ENCODE measurements around the gene ING4. TPM values are rescaled to one million over a fixed set of nuclear protein-coding genes. Genes with fewer than 3 reads are reported as not detected.

Gene ING4
- total and polyA plus RNA-seq, 9 donors, result 45.9 to 59.9 (median 57.4) TPM

DNA sequence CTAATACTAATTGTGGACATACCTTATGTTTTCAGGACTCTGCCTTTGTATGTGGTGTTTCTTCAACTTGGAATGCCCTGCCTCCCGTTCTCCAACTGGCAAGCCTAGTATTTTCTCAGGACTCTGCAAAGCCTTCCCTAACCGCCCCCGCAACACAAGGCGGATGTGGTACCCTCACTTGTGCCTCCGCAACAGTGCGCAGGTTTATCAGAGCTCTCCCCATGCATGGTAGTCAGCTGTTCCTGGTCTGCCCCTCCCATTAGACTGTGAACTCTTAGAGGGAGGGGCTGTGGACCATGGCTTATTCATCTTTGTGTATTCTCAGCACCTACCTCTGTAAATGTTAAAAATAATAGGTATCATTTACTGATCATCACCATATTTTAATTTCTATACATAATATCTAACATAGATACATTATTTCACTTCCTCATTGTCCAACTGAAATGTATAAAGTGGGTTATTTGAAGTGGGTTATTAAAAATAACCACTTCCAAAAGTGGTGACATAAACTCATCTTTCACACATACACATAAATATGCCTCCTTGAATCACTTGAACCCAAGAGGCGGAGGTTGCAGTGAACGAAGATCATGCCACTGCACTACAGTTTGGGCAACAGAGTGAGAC, 36.1 kb downstream of the ING4 start:
- DNase-seq, result no peak
- 74% methylated on average over 6 of the region's 8 CpGs for WGBS (ENCODE audit: insufficient coverage)
- no peaks in the 10 kb centered on the region for H3K9me3 ChIP-seq (replicated peaks; ENCODE audit: control insufficient read depth, low read depth, low read length)
- peaks cover 4% of the 10 kb centered on the region for H3K27me3 ChIP-seq (ENCODE audit: control insufficient read depth, insufficient read depth, low read length)
- H3K27ac ChIP-seq (ENCODE audit: low read length), result no peak overlapping the region
- no peaks in the 10 kb centered on the region for H3K36me3 ChIP-seq (ENCODE audit: control insufficient read depth, insufficient read depth, low read length)
- no peak overlapping the region for H3K4me3 ChIP-seq (ENCODE audit: low read length)
- H3K4me1 ChIP-seq (ENCODE audit: control insufficient read depth, insufficient read depth, low read length), result peaks cover 14% of the 10 kb centered on the region

DNA sequence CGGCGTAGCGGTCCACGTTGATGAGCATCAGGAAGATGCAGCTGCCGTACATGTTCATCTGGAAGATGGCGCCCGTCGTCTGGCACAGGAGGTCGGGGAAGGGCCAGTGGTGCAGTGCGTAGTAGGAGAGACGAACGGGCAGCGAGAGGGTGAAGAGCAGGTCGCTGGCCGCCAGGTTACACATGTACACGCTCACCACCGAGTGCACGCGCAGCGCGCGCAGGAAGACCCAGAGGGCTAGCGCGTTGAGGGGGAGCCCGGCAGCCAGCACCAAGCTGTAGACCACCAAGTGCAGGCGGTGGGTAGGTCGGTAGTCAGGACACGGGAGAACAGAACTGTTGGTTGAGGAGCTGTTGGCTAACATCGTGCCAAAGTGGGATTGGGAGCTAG, 42.0 kb downstream of the ING4 start:
- Histone ChIP-seq H3K4me3 (ENCODE audit: low read length) (no peak overlapping the region), H3K4me1 (ENCODE audit: control insufficient read depth, insufficient read depth, low read length) (peaks cover 13% of the 10 kb centered on the region), H3K36me3 (ENCODE audit: control insufficient read depth, insufficient read depth, low read length) (no peaks in the 10 kb centered on the region), H3K27ac (ENCODE audit: low read length) (no peak overlapping the region), H3K9me3 (replicated peaks; ENCODE audit: control insufficient read depth, low read depth, low read length) (no peaks in the 10 kb centered on the region), H3K27me3 (ENCODE audit: control insufficient read depth, insufficient read depth, low read length) (peaks cover 9% of the 10 kb centered on the region)
- DNase-seq, result no peak
- WGBS (ENCODE audit: insufficient coverage), result 79% methylated on average over 29 of the region's 29 CpGs

GRCh38 chr12:6620137-6620884, 42.6 kb downstream of the ING4 start:
- Histone ChIP-seq H3K4me3 (ENCODE audit: low read length) (no peak overlapping the region), H3K9me3 (replicated peaks; ENCODE audit: control insufficient read depth, low read depth, low read length) (no peaks in the 10 kb centered on the region), H3K36me3 (ENCODE audit: control insufficient read depth, insufficient read depth, low read length) (no peaks in the 10 kb centered on the region), H3K4me1 (ENCODE audit: control insufficient read depth, insufficient read depth, low read length) (peaks cover 13% of the 10 kb centered on the region), H3K27me3 (ENCODE audit: control insufficient read depth, insufficient read depth, low read length) (peaks cover 9% of the 10 kb centered on the region), H3K27ac (ENCODE audit: low read length) (no peak overlapping the region)
- peak; percentile 61 for DNase-seq
- 21% methylated on average over 88 of the region's 88 CpGs for WGBS (ENCODE audit: insufficient coverage)

GRCh38 chr12:6618483-6619225, 44.3 kb downstream of the ING4 start:
- Histone ChIP-seq H3K4me1 (ENCODE audit: control insufficient read depth, insufficient read depth, low read length) (peaks cover 22% of the 10 kb centered on the region), H3K36me3 (ENCODE audit: control insufficient read depth, insufficient read depth, low read length) (no peaks in the 10 kb centered on the region), H3K27ac (ENCODE audit: low read length) (peak overlapping the region; percentile 47), H3K4me3 (ENCODE audit: low read length) (no peak overlapping the region), H3K9me3 (replicated peaks; ENCODE audit: control insufficient read depth, low read depth, low read length) (no peaks in the 10 kb centered on the region), H3K27me3 (ENCODE audit: control insufficient read depth, insufficient read depth, low read length) (peaks cover 9% of the 10 kb centered on the region)
- peak; percentile 58 for DNase-seq
- WGBS (ENCODE audit: insufficient coverage), result no CpG with 5 or more reads among the region's 5 CpGs

- 46% methylated on average over 2 of the region's 3 CpGs for WGBS (ENCODE audit: insufficient coverage)
- DNase-seq, result no peak
- H3K4me1 ChIP-seq (ENCODE audit: control insufficient read depth, insufficient read depth, low read length), result peaks cover 47% of the 10 kb centered on the region
Observed at GRCh38 chr12:6615802-6616201, 47.1 kb downstream of the ING4 start.

GRCh38 chr12:6614513-6615172, 48.3 kb downstream of the ING4 start:
- H3K4me1 ChIP-seq (ENCODE audit: control insufficient read depth, insufficient read depth, low read length), result peaks cover 42% of the 10 kb centered on the region
- H3K36me3 ChIP-seq (ENCODE audit: control insufficient read depth, insufficient read depth, low read length), result no peaks in the 10 kb centered on the region
- WGBS (ENCODE audit: insufficient coverage), result 57% methylated on average over 1 of the region's 7 CpGs
- H3K9me3 ChIP-seq (replicated peaks; ENCODE audit: control insufficient read depth, low read depth, low read length), result no peaks in the 10 kb centered on the region
- H3K27me3 ChIP-seq (ENCODE audit: control insufficient read depth, insufficient read depth, low read length), result peaks cover 2% of the 10 kb centered on the region
- peak overlapping the region; percentile 96 for H3K27ac ChIP-seq (ENCODE audit: low read length)
- peak; percentile 46 for DNase-seq
- H3K4me3 ChIP-seq (ENCODE audit: low read length), result no peak overlapping the region

More at GRCh38 chr12:6615802-6616201, 47.1 kb downstream of the ING4 start:
- H3K9me3 ChIP-seq (replicated peaks; ENCODE audit: control insufficient read depth, low read depth, low read length), result no peaks in the 10 kb centered on the region
- peaks cover 9% of the 10 kb centered on the region for H3K27me3 ChIP-seq (ENCODE audit: control insufficient read depth, insufficient read depth, low read length)
- no peak overlapping the region for H3K4me3 ChIP-seq (ENCODE audit: low read length)
- H3K27ac ChIP-seq (ENCODE audit: low read length), result peak overlapping the region; percentile 4
- no peaks in the 10 kb centered on the region for H3K36me3 ChIP-seq (ENCODE audit: control insufficient read depth, insufficient read depth, low read length)

GRCh38 chr12:6613776-6614512, 49.0 kb downstream of the ING4 start:
- Histone ChIP-seq H3K9me3 (replicated peaks; ENCODE audit: control insufficient read depth, low read depth, low read length) (no peaks in the 10 kb centered on the region), H3K36me3 (ENCODE audit: control insufficient read depth, insufficient read depth, low read length) (no peaks in the 10 kb centered on the region), H3K27ac (ENCODE audit: low read length) (peak overlapping the region; percentile 96), H3K27me3 (ENCODE audit: control insufficient read depth, insufficient read depth, low read length) (no peaks in the 10 kb centered on the region), H3K4me1 (ENCODE audit: control insufficient read depth, insufficient read depth, low read length) (peaks cover 42% of the 10 kb centered on the region), H3K4me3 (ENCODE audit: low read length) (no peak overlapping the region)
- 7% methylated on average over 19 of the region's 21 CpGs for WGBS (ENCODE audit: insufficient coverage)
- peak; percentile 99 for DNase-seq

DNA sequence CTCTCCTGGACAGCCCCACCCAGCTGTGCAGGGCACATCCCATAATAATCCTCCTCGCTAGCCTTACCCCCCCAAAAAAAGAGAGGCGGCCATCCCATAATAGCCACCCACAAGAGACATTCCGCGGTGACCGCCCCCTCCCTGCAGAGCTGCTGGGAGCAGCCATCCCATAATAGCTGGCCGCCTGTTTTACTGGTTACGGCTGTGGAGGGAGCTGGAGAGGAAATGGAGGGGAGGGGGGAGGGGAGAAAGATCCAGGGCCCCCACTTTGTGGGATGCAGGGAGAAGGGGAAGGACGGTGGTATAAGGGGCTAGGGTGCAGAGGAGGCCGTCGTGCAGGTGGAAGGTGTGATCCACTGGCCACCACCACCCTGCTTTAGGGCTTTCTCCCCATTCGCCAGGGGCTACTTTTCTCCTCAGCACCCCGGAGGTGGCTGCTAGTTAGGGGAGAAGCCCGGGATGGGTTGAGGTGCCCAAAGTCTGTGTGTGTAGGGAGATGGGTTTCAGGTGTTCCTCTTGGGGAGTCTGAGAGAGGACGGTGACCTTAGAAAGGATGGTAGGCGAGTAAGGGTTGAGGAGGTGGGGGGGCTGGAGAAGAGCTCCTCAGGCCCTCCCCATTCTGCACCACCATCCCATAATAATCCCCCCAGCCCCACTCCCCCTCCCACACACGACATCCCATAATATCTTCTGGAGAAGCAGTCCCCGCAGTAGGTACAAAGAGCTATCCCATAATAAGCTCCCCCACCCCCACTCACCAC, 49.7 kb downstream of the ING4 start:
- Histone ChIP-seq H3K27me3 (ENCODE audit: control insufficient read depth, insufficient read depth, low read length) (no peaks in the 10 kb centered on the region), H3K4me1 (ENCODE audit: control insufficient read depth, insufficient read depth, low read length) (peaks cover 40% of the 10 kb centered on the region), H3K4me3 (ENCODE audit: low read length) (peak overlapping the region; percentile 22), H3K9me3 (replicated peaks; ENCODE audit: control insufficient read depth, low read depth, low read length) (no peaks in the 10 kb centered on the region), H3K36me3 (ENCODE audit: control insufficient read depth, insufficient read depth, low read length) (no peaks in the 10 kb centered on the region), H3K27ac (ENCODE audit: low read length) (peak overlapping the region; percentile 98)
- DNase-seq, result peak; percentile 93
- WGBS (ENCODE audit: insufficient coverage), result no CpG with 5 or more reads among the region's 17 CpGs

- Histone ChIP-seq H3K4me3 (ENCODE audit: low read length) (no peak overlapping the region), H3K27me3 (ENCODE audit: control insufficient read depth, insufficient read depth, low read length) (no peaks in the 10 kb centered on the region), H3K36me3 (ENCODE audit: control insufficient read depth, insufficient read depth, low read length) (no peaks in the 10 kb centered on the region), H3K4me1 (ENCODE audit: control insufficient read depth, insufficient read depth, low read length) (peaks cover 40% of the 10 kb centered on the region), H3K9me3 (replicated peaks; ENCODE audit: control insufficient read depth, low read depth, low read length) (no peaks in the 10 kb centered on the region), H3K27ac (ENCODE audit: low read length) (peak overlapping the region; percentile 98)
- DNase-seq, result no peak
- WGBS (ENCODE audit: insufficient coverage), result 11% methylated on average over 5 of the region's 7 CpGs
Observed at GRCh38 chr12:6612652-6613014, 50.3 kb downstream of the ING4 start.

Data from muscle of leg (tissue), 11 donors.